ENCODE measurements around the gene BEND6.
"Not testable (repeated sequence)": the region's sequence is repeated elsewhere in the genome, so short reads cannot be mapped to it uniquely, and the experiment has no call there.

BEND6 gene

GRCh38 chr6:56999748-57000147 is 44.8 kb downstream of the BEND6 start:
- H3K4me3 Mint-ChIP-seq; DNase-seq (ENCODE audit: low spot score in 2 of 2); H3K36me3 Mint-ChIP-seq (ENCODE audit: insufficient read depth); H3K9me3 Mint-ChIP-seq; H3K27ac Mint-ChIP-seq (ENCODE audit: low read depth); ATAC-seq (replicated peaks; ENCODE audit: extremely low read depth, poor library complexity, severe bottlenecking); H3K4me1 Mint-ChIP-seq: not testable (repeated sequence)
- H3K27me3 Mint-ChIP-seq, result peaks cover 89% of the 10 kb centered on the region

GRCh38 chr6:57002197-57002596 is 47.3 kb downstream of the BEND6 start:
- H3K27me3 Mint-ChIP-seq, result peaks cover 64% of the 10 kb centered on the region
- DNase-seq (ENCODE audit: low spot score in 2 of 2), result no peak
- ATAC-seq (replicated peaks; ENCODE audit: extremely low read depth, poor library complexity, severe bottlenecking), result no peak
- no peak overlapping the region for H3K27ac Mint-ChIP-seq (ENCODE audit: low read depth)
- no peaks in the 10 kb centered on the region for H3K4me1 Mint-ChIP-seq
- no peaks in the 10 kb centered on the region for H3K36me3 Mint-ChIP-seq (ENCODE audit: insufficient read depth)
- no peak overlapping the region for H3K4me3 Mint-ChIP-seq
- H3K9me3 Mint-ChIP-seq, result no peaks in the 10 kb centered on the region

- Mint-ChIP-seq H3K9me3 (no peaks in the 10 kb centered on the region), H3K27ac (ENCODE audit: low read depth) (no peak overlapping the region), H3K4me3 (no peak overlapping the region), H3K4me1 (no peaks in the 10 kb centered on the region), H3K36me3 (ENCODE audit: insufficient read depth) (no peaks in the 10 kb centered on the region), H3K27me3 (peaks cover 47% of the 10 kb centered on the region)
- DNase-seq (ENCODE audit: low spot score in 2 of 2) (no peak), ATAC-seq (replicated peaks; ENCODE audit: extremely low read depth, poor library complexity, severe bottlenecking) (no peak)
Observed at GRCh38 chr6:57004292-57004691, 49.4 kb downstream of the BEND6 start.

- Mint-ChIP-seq H3K27me3 (peaks cover 45% of the 10 kb centered on the region), H3K36me3 (ENCODE audit: insufficient read depth) (no peaks in the 10 kb centered on the region), H3K4me1 (no peaks in the 10 kb centered on the region), H3K4me3 (no peak overlapping the region), H3K27ac (ENCODE audit: low read depth) (no peak overlapping the region), H3K9me3 (no peaks in the 10 kb centered on the region)
- ATAC-seq (replicated peaks; ENCODE audit: extremely low read depth, poor library complexity, severe bottlenecking) (no peak), DNase-seq (ENCODE audit: low spot score in 2 of 2) (no peak)
Observed at GRCh38 chr6:57006101-57006500, 51.2 kb downstream of the BEND6 start.

GRCh38 chr6:57008069-57008468 is 53.2 kb downstream of the BEND6 start:
- not testable (repeated sequence) for H3K27ac Mint-ChIP-seq (ENCODE audit: low read depth)

GRCh38 chr6:57013521-57013926 is 58.6 kb downstream of the BEND6 start:
- Mint-ChIP-seq H3K27me3 (peaks cover 11% of the 10 kb centered on the region), H3K4me3 (no peak overlapping the region), H3K9me3 (no peaks in the 10 kb centered on the region), H3K36me3 (ENCODE audit: insufficient read depth) (no peaks in the 10 kb centered on the region), H3K4me1 (no peaks in the 10 kb centered on the region), H3K27ac (ENCODE audit: low read depth) (no peak overlapping the region)
- ATAC-seq (replicated peaks; ENCODE audit: extremely low read depth, poor library complexity, severe bottlenecking) (no peak), DNase-seq (ENCODE audit: low spot score in 2 of 2) (no peak)

More at GRCh38 chr6:57008069-57008468, 53.2 kb downstream of the BEND6 start:
- peaks cover 26% of the 10 kb centered on the region for H3K27me3 Mint-ChIP-seq
- not testable (repeated sequence) for H3K4me3 Mint-ChIP-seq; ATAC-seq (replicated peaks; ENCODE audit: extremely low read depth, poor library complexity, severe bottlenecking); H3K36me3 Mint-ChIP-seq (ENCODE audit: insufficient read depth); DNase-seq (ENCODE audit: low spot score in 2 of 2); H3K4me1 Mint-ChIP-seq; H3K9me3 Mint-ChIP-seq

GRCh38 chr6:57017069-57017468 is 62.2 kb downstream of the BEND6 start:
- no peak overlapping the region for H3K27ac Mint-ChIP-seq (ENCODE audit: low read depth)
- no peaks in the 10 kb centered on the region for H3K36me3 Mint-ChIP-seq (ENCODE audit: insufficient read depth)
- no peaks in the 10 kb centered on the region for H3K9me3 Mint-ChIP-seq
- DNase-seq (ENCODE audit: low spot score in 2 of 2), result no peak
- no peak for ATAC-seq (replicated peaks; ENCODE audit: extremely low read depth, poor library complexity, severe bottlenecking)
- H3K4me1 Mint-ChIP-seq, result no peaks in the 10 kb centered on the region
- H3K4me3 Mint-ChIP-seq, result no peak overlapping the region
- H3K27me3 Mint-ChIP-seq, result no peaks in the 10 kb centered on the region

- ATAC-seq (replicated peaks; ENCODE audit: extremely low read depth, poor library complexity, severe bottlenecking), result no peak
- DNase-seq (ENCODE audit: low spot score in 2 of 2), result no peak
- Mint-ChIP-seq H3K27ac (ENCODE audit: low read depth) (no peak overlapping the region), H3K9me3 (no peaks in the 10 kb centered on the region), H3K36me3 (ENCODE audit: insufficient read depth) (no peaks in the 10 kb centered on the region), H3K4me3 (no peak overlapping the region), H3K27me3 (no peaks in the 10 kb centered on the region), H3K4me1 (no peaks in the 10 kb centered on the region)
Observed at GRCh38 chr6:57017841-57018240, 62.9 kb downstream of the BEND6 start.

- DNase-seq (ENCODE audit: low spot score in 2 of 2) (no peak), ATAC-seq (replicated peaks; ENCODE audit: extremely low read depth, poor library complexity, severe bottlenecking) (no peak)
- no peaks in the 10 kb centered on the region for H3K4me1 Mint-ChIP-seq
Observed at GRCh38 chr6:57019434-57019833, 64.5 kb downstream of the BEND6 start.

GRCh38 chr6:57021086-57021720 is 66.3 kb downstream of the BEND6 start:
- Mint-ChIP-seq H3K9me3 (peaks cover 17% of the 10 kb centered on the region), H3K4me3 (no peak overlapping the region), H3K36me3 (ENCODE audit: insufficient read depth) (no peaks in the 10 kb centered on the region), H3K27me3 (peaks cover 18% of the 10 kb centered on the region), H3K27ac (ENCODE audit: low read depth) (no peak overlapping the region), H3K4me1 (no peaks in the 10 kb centered on the region)
- ATAC-seq (replicated peaks; ENCODE audit: extremely low read depth, poor library complexity, severe bottlenecking) (peak; percentile 28), DNase-seq (ENCODE audit: low spot score in 2 of 2) (no peak)

More at GRCh38 chr6:57019434-57019833, 64.5 kb downstream of the BEND6 start:
- Mint-ChIP-seq H3K36me3 (ENCODE audit: insufficient read depth) (no peaks in the 10 kb centered on the region), H3K9me3 (peaks cover 2% of the 10 kb centered on the region), H3K27ac (ENCODE audit: low read depth) (no peak overlapping the region), H3K4me3 (no peak overlapping the region), H3K27me3 (peaks cover 2% of the 10 kb centered on the region)

- Mint-ChIP-seq H3K36me3 (ENCODE audit: insufficient read depth) (no peaks in the 10 kb centered on the region), H3K27me3 (peaks cover 31% of the 10 kb centered on the region), H3K4me1 (no peaks in the 10 kb centered on the region), H3K27ac (ENCODE audit: low read depth) (no peak overlapping the region), H3K9me3 (peaks cover 17% of the 10 kb centered on the region), H3K4me3 (no peak overlapping the region)
- DNase-seq (ENCODE audit: low spot score in 2 of 2) (no peak), ATAC-seq (replicated peaks; ENCODE audit: extremely low read depth, poor library complexity, severe bottlenecking) (no peak)
Observed at GRCh38 chr6:57024321-57024720, 69.4 kb downstream of the BEND6 start.

GRCh38 chr6:57024775-57025174 is 69.9 kb downstream of the BEND6 start:
- Mint-ChIP-seq H3K4me3 (no peak overlapping the region), H3K4me1 (no peaks in the 10 kb centered on the region), H3K27me3 (peaks cover 35% of the 10 kb centered on the region), H3K36me3 (ENCODE audit: insufficient read depth) (no peaks in the 10 kb centered on the region), H3K9me3 (peaks cover 17% of the 10 kb centered on the region), H3K27ac (ENCODE audit: low read depth) (no peak overlapping the region)
- DNase-seq (ENCODE audit: low spot score in 2 of 2), result no peak
- no peak for ATAC-seq (replicated peaks; ENCODE audit: extremely low read depth, poor library complexity, severe bottlenecking)

GRCh38 chr6:57026001-57026400 is 71.1 kb downstream of the BEND6 start:
- Mint-ChIP-seq H3K9me3 (peaks cover 17% of the 10 kb centered on the region), H3K27me3 (peaks cover 38% of the 10 kb centered on the region), H3K4me1 (no peaks in the 10 kb centered on the region), H3K36me3 (ENCODE audit: insufficient read depth) (no peaks in the 10 kb centered on the region), H3K4me3 (no peak overlapping the region), H3K27ac (ENCODE audit: low read depth) (no peak overlapping the region)
- ATAC-seq (replicated peaks; ENCODE audit: extremely low read depth, poor library complexity, severe bottlenecking), result no peak
- no peak for DNase-seq (ENCODE audit: low spot score in 2 of 2)
